Suprapubic skin (tissue), 3 donors: Measurements from ENCODE around the gene SLC16A3.

Experiments
- CTCF ChIP-seq, 2 donors: fragments of 200-600 bp in 1 of 2; fragments of 450-650 bp in 1 of 2; sonication (generic) in 1 of 2; IDR thresholded peaks; one replicate each; pipeline ENCODE4 v1.5.1; 2016 to 2019; ENCODE audit warnings: antibody characterized with exemption in 2 of 2, mild to moderate bottlenecking in 1 of 2, moderate library complexity in 1 of 2
- EP300 ChIP-seq: sonication (generic); formaldehyde crosslinking; IDR thresholded peaks from one replicate; pipeline ENCODE4 v1.6.1; 2017; ENCODE audit warnings: antibody characterized with exemption
- POLR2A ChIP-seq, 2 donors: fragments of 450-650 bp; IDR thresholded peaks; one replicate each; pipeline ENCODE4 v1.6.1; 2017; ENCODE audit warnings: antibody characterized with exemption in 2 of 2, mild to moderate bottlenecking in 2 of 2, moderate library complexity in 2 of 2

GRCh38 chr17:82180776-82181528 is 47.9 kb upstream of the SLC16A3 start:
- TF ChIP-seq EP300 (no peak), CTCF (IDR thresholded peaks at IDR 0.05) (no peak), POLR2A (IDR thresholded peaks at IDR 0.05) (no peak)
